ENCODE measurements around the gene RBP2.

Gene RBP2

GRCh38 chr3:139480585-139480984 lies 4.3 kb upstream of the RBP2 start:
- no peak for DNase-seq

GRCh38 chr3:139477710-139478640 lies 1.7 kb upstream of the RBP2 start:
- DNase-seq: no peak

GRCh38 chr3:139473155-139473771 lies 3.1 kb downstream of the RBP2 start:
- DNase-seq: no peak

GRCh38 chr3:139472380-139473010 lies 3.8 kb downstream of the RBP2 start:
- no peak for DNase-seq

GRCh38 chr3:139470199-139470598 lies 6.1 kb downstream of the RBP2 start:
- no peak for DNase-seq

GRCh38 chr3:139468399-139468798 lies 7.9 kb downstream of the RBP2 start:
- no peak for DNase-seq

- no peak for DNase-seq
These were observed 10.0 kb downstream of the RBP2 start for GRCh38 chr3:139466360-139466759.

GRCh38 chr3:139465636-139466035 lies 10.7 kb downstream of the RBP2 start:
- no peak for DNase-seq

GRCh38 chr3:139463466-139463865 lies 12.8 kb downstream of the RBP2 start:
- DNase-seq: no peak

GRCh38 chr3:139460529-139460928 lies 15.8 kb downstream of the RBP2 start:
- DNase-seq: no peak

GRCh38 chr3:139460076-139460475 lies 16.2 kb downstream of the RBP2 start:
- DNase-seq: no peak

- DNase-seq: no peak
These were observed 18.0 kb downstream of the RBP2 start for GRCh38 chr3:139458348-139458747.

GRCh38 chr3:139457066-139457465 lies 19.2 kb downstream of the RBP2 start:
- DNase-seq: no peak

GRCh38 chr3:139456386-139456785 lies 19.9 kb downstream of the RBP2 start:
- DNase-seq: no peak

GRCh38 chr3:139455855-139456254 lies 20.5 kb downstream of the RBP2 start:
- no peak for DNase-seq

GRCh38 chr3:139455206-139455605 lies 21.1 kb downstream of the RBP2 start:
- no peak for DNase-seq

GRCh38 chr3:139454346-139454745 lies 22.0 kb downstream of the RBP2 start:
- no peak for DNase-seq

GRCh38 chr3:139450159-139450558 lies 26.2 kb downstream of the RBP2 start:
- no peak for DNase-seq

- no peak for DNase-seq
These were observed 26.8 kb downstream of the RBP2 start for GRCh38 chr3:139449566-139449965.

GRCh38 chr3:139448104-139448503 lies 28.2 kb downstream of the RBP2 start:
- DNase-seq: no peak

GRCh38 chr3:139447486-139447885 lies 28.8 kb downstream of the RBP2 start:
- DNase-seq: no peak

- no peak for DNase-seq
These were observed 31.9 kb downstream of the RBP2 start for GRCh38 chr3:139444446-139444845.

GRCh38 chr3:139443186-139443585 lies 33.1 kb downstream of the RBP2 start:
- no peak for DNase-seq

- DNase-seq: no peak
These were observed 34.7 kb downstream of the RBP2 start for GRCh38 chr3:139441656-139442055.

Measured in activated T-cell treated with anti-CD3 and anti-CD28 coated beads, Interleukin-2, amount 50 U/mL, for 1 hour (primary cell).